Epithelial cell of esophagus (primary cell): ENCODE measurements around the gene OCA2.

Experiments used
- DNase-seq: peaks from one replicate; pipeline ENCODE4 v3.0.0; 2010; ENCODE audit warnings: low read depth
- H3K4me3 ChIP-seq: 2 replicates; pipeline ENCODE4 v1.5.1; 2011; ENCODE audit warnings: mild to moderate bottlenecking, low read length, control low read depth
- CTCF ChIP-seq: IDR thresholded peaks from 2 replicates; pipeline ENCODE4 v1.5.1; 2011; ENCODE audit warnings: low read depth, mild to moderate bottlenecking, low read length, control low read depth, inconsistent platforms; ENCODE audit not compliant: insufficient read depth; ENCODE audit errors: missing control alignments

OCA2 gene

GRCh38 chr15:28018291-28019044, 80.6 kb downstream of the OCA2 start:
- no peak for DNase-seq
- no peak overlapping the region for H3K4me3 ChIP-seq
- no peak for TF ChIP-seq CTCF

GRCh38 chr15:28017423-28017924, 81.6 kb downstream of the OCA2 start:
- no peak for TF ChIP-seq CTCF
- DNase-seq = peak; percentile 4
- H3K4me3 ChIP-seq = no peak overlapping the region

DNA sequence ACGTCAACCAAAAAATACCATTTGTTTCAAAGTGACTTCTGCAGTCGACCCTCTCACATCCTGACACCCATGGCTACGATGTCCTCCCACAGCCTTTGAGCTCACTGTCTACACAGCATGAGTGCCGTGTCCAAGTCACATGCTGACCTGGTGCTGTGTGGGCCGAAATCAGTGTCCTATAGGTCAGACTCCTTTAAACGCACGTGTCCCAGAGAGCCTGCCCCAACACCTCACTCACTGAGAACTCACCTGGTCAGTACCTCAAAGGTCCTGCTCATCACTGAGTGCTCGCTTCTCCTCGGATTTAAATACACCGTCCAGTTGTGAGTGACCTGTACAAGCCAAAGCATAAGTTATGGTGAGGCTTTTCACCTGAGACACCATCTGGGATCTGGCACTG, 83.3 kb downstream of the OCA2 start:
- no peak for DNase-seq
- H3K4me3 ChIP-seq = no peak overlapping the region

GRCh38 chr15:28014623-28015200, 84.4 kb downstream of the OCA2 start:
- DNase-seq = no peak
- H3K4me3 ChIP-seq = no peak overlapping the region
- TF ChIP-seq CTCF = no peak

More for the DNA sequence above, 83.3 kb downstream of the OCA2 start:
- no peak for TF ChIP-seq CTCF

DNA sequence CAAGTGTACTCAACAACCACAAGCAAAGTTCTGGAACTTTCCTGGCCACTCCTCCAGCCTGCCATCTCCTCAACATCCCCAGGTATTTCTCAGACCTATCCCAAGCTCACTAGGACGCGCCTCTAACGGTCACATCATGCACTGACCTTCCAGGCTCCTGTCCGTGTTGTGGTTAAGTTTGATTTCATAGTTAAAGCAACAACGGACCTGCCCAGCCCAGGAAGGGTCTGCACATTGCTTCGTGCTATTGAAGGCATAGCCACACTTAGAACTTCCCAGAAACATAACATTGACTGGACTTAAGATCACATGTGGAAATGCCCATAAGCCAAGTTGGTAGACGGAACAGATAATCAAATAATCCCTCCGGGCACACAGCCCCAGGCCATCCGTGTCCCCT, 85.1 kb downstream of the OCA2 start:
- no peak for TF ChIP-seq CTCF
- no peak for DNase-seq
- no peak overlapping the region for H3K4me3 ChIP-seq

DNA sequence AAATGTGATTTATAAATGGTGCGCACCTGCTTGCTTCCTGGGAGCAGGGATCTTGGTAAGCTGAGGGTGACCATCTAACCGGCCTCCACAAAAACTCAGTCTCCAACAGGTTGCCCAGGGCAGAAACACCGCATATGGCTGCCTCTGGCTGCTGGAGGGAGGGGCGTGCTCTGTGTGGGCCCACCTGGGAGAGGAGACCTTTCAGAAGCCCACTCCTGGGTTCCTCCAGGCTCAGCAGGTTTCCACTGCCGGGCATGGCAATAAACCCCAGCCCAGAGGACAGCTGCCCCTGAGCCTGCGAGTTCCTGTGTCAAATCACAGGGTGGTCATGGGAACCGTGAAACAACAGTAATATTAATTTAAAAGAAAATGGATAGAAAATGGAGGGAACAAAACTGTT, 85.6 kb downstream of the OCA2 start:
- no peak overlapping the region for H3K4me3 ChIP-seq
- no peak for DNase-seq
- no peak for TF ChIP-seq CTCF
